Activated CD4-positive, CD25-positive, alpha-beta regulatory T cell treated with anti-CD3 and anti-CD28 coated beads, Interleukin-2, amount 50 U/mL, for 24 hours (primary cell): ENCODE data around the gene PHKA2.
"Not testable (repeated sequence)": the region's sequence is repeated elsewhere in the genome, so short reads cannot be mapped to it uniquely, and the experiment has no call there.

ENCODE experiments used
- ATAC-seq, 2 donors: fragments of 150-1000 bp; cut with Tn5 transposase; one replicate each; pipeline ENCODE4 v1.10.0; 2021; ENCODE audit warnings: mild to moderate bottlenecking in 1 of 2, moderate library complexity in 1 of 2

Gene PHKA2

GRCh38 chrX:18855919-18856644 lies 127.8 kb downstream of the PHKA2 start:
- peak in 1 of 2 donors; percentile 49 for ATAC-seq

DNA sequence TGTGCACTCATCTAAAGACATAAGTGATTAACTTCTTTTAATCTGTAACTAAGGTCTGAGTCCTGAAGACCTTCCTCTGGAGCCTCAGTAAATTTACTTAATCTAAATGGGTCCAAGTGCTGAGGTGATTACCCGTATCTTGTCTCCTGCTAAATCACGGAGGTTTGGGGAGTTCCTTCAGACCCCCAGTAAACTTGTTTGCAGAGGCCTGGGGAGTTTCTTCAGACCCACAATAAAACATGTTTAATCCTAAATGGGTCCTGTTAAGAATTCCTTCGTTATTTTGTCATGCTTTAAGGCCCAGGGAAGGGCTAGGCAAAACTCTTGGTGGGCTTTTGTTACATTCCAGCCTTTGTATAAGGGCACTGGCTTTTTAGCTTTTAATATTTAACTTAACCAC lies 136.0 kb downstream of the PHKA2 start:
- ATAC-seq: not testable (repeated sequence)
